ENCODE measurements around the gene PAK5. TPM values are rescaled to one million over a fixed set of nuclear protein-coding genes. Genes with fewer than 3 reads are reported as not detected.

Gene PAK5
- total RNA-seq, 4 donors from 2014 or later = not detected

- TF ChIP-seq POLR2A (IDR thresholded peaks at IDR 0.05) (no peak), CTCF (IDR thresholded peaks at IDR 0.05) (no peak)
- Histone ChIP-seq H3K36me3 (no peaks in the 10 kb centered on the region), H3K4me1 (no peaks in the 10 kb centered on the region), H3K9me3 (no peaks in the 10 kb centered on the region), H3K27ac (no peak overlapping the region), H3K27me3 (no peaks in the 10 kb centered on the region), H3K4me3 (no peak overlapping the region)
- no peak for DNase-seq
Measured at GRCh38 chr20:9611921-9612320, 227.0 kb downstream of the PAK5 start.

DNA sequence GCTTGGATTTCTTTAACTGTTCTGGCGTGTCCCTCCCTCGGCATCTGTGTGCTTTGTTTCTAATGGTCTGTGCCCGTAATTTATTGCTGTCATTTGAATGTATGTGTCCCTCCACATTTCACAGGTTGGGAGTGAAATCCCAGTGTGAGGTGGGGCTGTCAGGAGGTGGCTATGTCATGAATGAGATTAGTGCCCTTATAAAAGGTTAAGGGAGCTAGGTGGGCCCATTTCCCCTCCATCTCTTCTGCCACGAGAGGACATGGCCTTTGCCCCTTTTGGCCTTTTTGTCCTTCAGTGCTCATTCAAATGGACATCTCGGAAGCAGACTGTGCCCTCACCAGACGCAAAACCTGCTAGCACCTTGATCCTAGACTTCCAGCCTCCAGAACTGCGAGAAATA lies 228.2 kb downstream of the PAK5 start:
- Histone ChIP-seq H3K36me3 (no peaks in the 10 kb centered on the region), H3K27me3 (no peaks in the 10 kb centered on the region), H3K4me3 (no peak overlapping the region), H3K4me1 (no peaks in the 10 kb centered on the region), H3K27ac (no peak overlapping the region), H3K9me3 (no peaks in the 10 kb centered on the region)
- TF ChIP-seq POLR2A (IDR thresholded peaks at IDR 0.05) = no peak
- DNase-seq = no peak

GRCh38 chr20:9609887-9610502 lies 228.9 kb downstream of the PAK5 start:
- TF ChIP-seq CTCF (IDR thresholded peaks at IDR 0.05) (peak in 5 of 6 experiments; percentile 35 to 74 (median 71)), POLR2A (IDR thresholded peaks at IDR 0.05) (no peak)
- no peak overlapping the region for H3K27ac ChIP-seq

DNA sequence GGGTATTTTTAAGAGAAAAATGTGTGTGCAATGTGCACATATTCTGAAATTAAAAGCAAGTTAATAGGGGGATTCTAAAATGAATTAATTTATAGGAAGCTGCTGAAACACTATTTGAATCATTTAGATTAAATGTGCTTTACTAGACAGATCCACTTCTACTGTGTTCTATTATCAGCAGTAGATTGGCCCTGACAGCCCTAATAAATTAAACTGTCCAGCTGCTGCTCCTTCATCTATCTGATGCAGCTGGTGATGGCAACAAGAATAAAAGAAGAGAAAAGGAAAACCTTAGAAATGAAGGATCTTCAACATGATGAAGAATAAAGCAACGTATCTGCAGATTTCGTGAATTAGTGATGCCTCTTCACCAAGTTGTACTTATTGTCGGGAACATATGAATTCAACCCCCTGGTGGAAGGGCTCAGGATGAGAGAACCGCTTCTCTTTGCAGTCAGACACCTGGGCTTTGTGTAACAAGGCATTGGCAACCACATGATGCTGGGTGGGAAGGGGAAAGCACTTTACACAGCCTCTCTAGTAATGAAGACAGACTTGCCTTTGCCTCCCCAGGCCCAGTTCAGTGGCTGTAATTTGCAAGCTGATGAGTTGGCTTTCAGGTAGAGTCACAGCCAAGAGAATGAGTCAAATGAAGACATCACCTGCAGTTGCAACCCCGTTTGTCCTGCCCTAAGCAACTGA lies 230.1 kb downstream of the PAK5 start:
- no peak overlapping the region for H3K4me3 ChIP-seq
- H3K27ac ChIP-seq = no peak overlapping the region
- TF ChIP-seq CTCF (IDR thresholded peaks at IDR 0.05) (no peak), POLR2A (IDR thresholded peaks at IDR 0.05) (no peak)
- no peaks in the 10 kb centered on the region for H3K36me3 ChIP-seq
- no peaks in the 10 kb centered on the region for H3K4me1 ChIP-seq
- no peaks in the 10 kb centered on the region for H3K9me3 ChIP-seq
- no peaks in the 10 kb centered on the region for H3K27me3 ChIP-seq
- no peak for DNase-seq

More at GRCh38 chr20:9609887-9610502, 228.9 kb downstream of the PAK5 start:
- Histone ChIP-seq H3K4me3 (no peak overlapping the region), H3K4me1 (no peaks in the 10 kb centered on the region), H3K27me3 (no peaks in the 10 kb centered on the region), H3K9me3 (no peaks in the 10 kb centered on the region), H3K36me3 (no peaks in the 10 kb centered on the region)
- peak in 1 of 3 donors; percentile 84 for DNase-seq

DNA sequence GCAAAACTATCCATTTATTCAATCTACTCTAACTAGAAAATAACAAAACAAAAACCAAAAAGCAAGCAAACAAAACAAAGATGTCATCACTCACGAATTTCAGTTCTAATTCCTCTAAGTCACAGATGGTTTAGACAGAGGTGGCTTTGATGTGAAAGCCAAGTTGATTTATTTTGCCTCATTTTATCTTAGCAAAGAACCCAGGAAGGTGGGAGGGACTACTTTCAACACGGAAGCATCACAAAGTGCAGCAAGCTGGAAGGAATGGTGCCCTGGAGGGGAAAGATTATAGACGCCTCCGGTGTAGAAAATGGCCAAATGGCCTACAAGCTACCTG lies 236.1 kb downstream of the PAK5 start:
- Histone ChIP-seq H3K4me3 (no peak overlapping the region), H3K36me3 (no peaks in the 10 kb centered on the region), H3K9me3 (no peaks in the 10 kb centered on the region), H3K27ac (no peak overlapping the region), H3K4me1 (no peaks in the 10 kb centered on the region), H3K27me3 (no peaks in the 10 kb centered on the region)
- TF ChIP-seq CTCF (IDR thresholded peaks at IDR 0.05) = no peak
- no peak for DNase-seq

GRCh38 chr20:9600562-9600961 lies 238.3 kb downstream of the PAK5 start:
- no peak overlapping the region for H3K27ac ChIP-seq
- H3K4me3 ChIP-seq = no peak overlapping the region
- TF ChIP-seq POLR2A (IDR thresholded peaks at IDR 0.05) (no peak), CTCF (IDR thresholded peaks at IDR 0.05) (no peak)
- no peaks in the 10 kb centered on the region for H3K4me1 ChIP-seq
- no peaks in the 10 kb centered on the region for H3K9me3 ChIP-seq
- DNase-seq = no peak
- no peaks in the 10 kb centered on the region for H3K36me3 ChIP-seq
- H3K27me3 ChIP-seq = no peaks in the 10 kb centered on the region

Measured in Peyer's patch (tissue), 4 donors.